Thyroid gland (tissue), 4 donors: ENCODE data around the gene CDC42EP5.

ENCODE experiments used
- POLR2A ChIP-seq, 2 donors: fragments of 450-650 bp; IDR thresholded peaks; one replicate each; pipeline ENCODE4 v1.6.1; 2017; ENCODE audit warnings: antibody characterized with exemption in 2 of 2, mild to moderate bottlenecking in 2 of 2, moderate library complexity in 1 of 2
- TF ChIP-seq, protein P1 (sequence below), 6 experiments: fragments of 200-600 bp in 3 of 6; fragments of 450-650 bp in 3 of 6; sonication (generic) in 3 of 6; IDR thresholded peaks; one replicate each; pipeline ENCODE4 v1.5.1; 2016 to 2019; ENCODE audit warnings: antibody characterized with exemption in 6 of 6, mild to moderate bottlenecking in 2 of 6, inconsistent platforms in 1 of 6, moderate library complexity in 1 of 6

DNA sequence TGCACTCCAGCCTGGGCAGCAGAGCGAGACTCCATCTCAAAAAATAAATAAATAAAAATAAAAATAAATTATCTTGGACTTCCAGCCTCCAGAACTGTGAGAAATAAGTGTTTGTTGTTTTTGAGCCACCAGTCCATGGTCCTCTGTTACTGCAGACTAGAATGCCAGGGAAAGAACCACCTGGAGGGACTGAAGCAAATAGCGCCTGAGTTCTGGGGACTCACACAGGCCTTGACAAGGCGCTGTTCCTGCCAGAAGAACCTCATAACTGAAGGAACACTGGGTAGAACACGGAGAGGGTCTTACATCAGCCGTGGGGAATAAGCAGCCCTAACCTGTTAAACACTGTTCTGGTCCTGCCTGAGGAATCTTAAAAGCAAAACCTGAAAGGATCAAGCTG lies 32.5 kb downstream of the CDC42EP5 start:
- TF ChIP-seq, protein P1, sequence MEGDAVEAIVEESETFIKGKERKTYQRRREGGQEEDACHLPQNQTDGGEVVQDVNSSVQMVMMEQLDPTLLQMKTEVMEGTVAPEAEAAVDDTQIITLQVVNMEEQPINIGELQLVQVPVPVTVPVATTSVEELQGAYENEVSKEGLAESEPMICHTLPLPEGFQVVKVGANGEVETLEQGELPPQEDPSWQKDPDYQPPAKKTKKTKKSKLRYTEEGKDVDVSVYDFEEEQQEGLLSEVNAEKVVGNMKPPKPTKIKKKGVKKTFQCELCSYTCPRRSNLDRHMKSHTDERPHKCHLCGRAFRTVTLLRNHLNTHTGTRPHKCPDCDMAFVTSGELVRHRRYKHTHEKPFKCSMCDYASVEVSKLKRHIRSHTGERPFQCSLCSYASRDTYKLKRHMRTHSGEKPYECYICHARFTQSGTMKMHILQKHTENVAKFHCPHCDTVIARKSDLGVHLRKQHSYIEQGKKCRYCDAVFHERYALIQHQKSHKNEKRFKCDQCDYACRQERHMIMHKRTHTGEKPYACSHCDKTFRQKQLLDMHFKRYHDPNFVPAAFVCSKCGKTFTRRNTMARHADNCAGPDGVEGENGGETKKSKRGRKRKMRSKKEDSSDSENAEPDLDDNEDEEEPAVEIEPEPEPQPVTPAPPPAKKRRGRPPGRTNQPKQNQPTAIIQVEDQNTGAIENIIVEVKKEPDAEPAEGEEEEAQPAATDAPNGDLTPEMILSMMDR (IDR thresholded peaks at IDR 0.05), result no peak
- TF ChIP-seq POLR2A (IDR thresholded peaks at IDR 0.05), result no peak
